Measurements from ENCODE around the gene SLC12A4.
"Not testable (repeated sequence)": the region's sequence is repeated elsewhere in the genome, so short reads cannot be mapped to it uniquely, and the experiment has no call there.

SLC12A4 gene

GRCh38 chr16:67941469-67942199 lies 26.8 kb downstream of the SLC12A4 start:
- no peak for DNase-seq (ENCODE audit: low spot score)

DNA sequence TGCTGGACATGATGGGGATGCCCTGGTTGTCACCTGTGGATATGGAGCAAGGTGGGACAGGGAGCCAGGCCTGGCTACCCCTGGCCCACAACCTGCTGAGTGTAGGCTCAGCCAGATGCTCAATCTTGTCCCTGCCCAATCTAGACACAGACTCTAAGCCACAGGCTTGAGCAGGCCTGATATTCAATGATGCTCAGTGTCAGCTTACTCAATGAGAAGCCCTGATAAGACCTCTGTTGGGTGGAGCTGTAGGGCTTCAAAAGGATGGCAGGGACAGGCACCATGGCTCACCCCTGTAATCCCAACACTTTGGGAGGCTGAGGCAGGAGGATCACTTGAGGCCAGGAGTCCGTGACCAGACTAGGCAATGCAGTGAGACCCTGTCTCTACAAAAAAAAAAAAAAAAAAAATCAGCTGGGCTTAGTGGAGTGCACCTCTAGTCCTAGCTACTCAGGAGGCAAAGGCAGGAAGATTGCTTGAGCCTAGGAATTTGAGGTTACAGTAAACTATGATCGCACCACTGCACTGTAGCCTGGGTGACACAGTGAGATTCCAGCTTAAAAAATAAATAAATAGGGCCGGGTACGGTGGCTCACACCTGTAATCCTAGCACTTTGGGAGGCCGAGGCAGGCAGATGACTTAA lies 27.9 kb downstream of the SLC12A4 start:
- DNase-seq (ENCODE audit: low spot score), result no peak

GRCh38 chr16:67939507-67940445 lies 28.7 kb downstream of the SLC12A4 start:
- DNase-seq (ENCODE audit: low spot score), result no peak

DNA sequence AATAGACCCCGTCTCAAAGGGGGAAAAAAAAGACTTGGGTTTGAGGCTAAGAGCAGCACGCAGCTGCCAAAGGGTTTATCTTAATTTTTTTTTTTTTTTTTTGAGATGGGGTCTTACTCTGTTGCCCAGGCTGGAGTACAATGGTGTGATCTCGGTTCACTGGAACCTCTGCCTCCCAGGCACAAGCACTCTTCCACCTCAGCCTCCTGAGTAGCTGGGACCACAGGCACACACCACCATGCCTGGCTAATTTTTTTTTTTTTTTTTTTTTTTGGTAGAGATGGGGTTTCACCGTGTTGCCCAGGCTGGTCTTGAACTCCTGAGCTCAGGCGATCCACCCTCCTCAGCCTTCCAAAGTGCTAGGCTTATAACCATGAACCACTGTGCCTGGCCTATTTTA lies 30.7 kb downstream of the SLC12A4 start:
- DNase-seq (ENCODE audit: low spot score), result not testable (repeated sequence)

DNA sequence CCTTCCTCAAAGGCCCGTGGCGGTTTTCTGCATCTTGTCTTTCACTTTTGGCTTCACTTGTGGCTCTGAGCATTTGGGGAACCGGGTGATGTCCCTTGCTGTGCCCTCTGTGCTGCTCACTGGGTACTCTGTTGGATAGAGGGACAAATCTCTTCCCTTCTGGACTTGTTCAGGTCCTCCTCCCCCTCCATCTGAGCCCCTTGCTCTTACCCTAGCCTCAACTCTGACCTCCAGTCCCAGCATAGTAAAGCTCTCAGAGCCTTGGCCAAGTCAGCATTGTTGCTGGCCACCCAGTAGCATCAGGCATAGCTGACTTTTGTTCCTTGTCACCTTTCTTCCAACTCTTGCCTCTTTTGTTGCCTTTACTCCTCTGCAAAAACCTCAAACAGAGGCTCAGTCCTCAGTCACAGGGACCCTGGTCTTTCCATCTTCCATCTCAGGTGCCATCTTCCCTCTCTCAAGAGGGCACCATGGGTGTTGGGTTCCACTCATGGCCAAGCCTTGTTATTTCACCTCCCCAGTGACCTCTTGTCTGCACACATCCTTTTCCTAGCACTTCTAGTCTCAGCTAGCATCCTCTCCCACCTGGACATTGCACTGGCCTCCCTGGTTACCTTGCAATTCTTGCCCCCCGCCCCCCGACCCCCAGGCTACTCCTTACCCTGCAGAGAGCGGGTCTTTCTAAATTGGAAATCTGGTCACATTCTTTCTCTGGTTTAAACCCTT lies 31.4 kb downstream of the SLC12A4 start:
- no peak for DNase-seq (ENCODE audit: low spot score)

DNA sequence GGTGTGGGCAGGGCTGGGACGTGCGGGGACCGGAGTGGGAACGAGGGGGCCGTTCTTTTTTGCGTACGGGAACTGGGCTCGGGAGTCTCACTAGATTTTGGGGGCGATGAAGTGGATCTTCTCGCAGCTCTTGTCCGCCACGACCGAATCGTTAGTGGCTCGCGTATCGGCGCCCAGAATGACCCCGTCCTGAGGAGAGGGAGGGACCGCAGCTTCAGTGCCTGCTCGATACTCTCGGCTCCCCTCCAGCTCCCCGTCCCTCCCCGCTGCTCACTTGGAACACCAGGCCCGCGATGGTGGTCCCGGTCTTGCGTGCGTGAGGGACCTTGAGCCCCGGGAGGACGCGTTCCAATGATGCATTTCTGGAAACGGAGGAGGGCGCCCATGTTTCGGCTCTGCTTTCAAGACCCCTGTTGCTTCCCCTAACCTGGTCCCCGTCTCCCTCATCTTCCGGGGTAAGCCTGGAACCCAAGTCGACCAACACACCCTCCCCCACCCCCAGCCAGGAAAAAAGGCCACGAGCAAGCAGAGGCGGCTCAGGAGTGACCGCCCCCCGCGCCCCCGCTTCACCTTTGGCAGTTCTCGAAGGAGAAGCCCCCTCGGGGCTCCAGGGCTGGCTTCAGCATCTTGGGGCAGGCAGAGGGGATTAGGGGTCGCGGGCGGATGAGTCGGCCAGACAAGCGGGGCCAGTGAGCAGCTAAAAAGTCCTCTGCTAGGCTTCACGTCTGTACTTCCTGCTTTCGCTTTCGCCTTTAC lies 32.1 kb downstream of the SLC12A4 start, which contains the start of gene PSMB10:
PSMB10 (minus strand) TSS at position 727 of the 756 bp plus-strand sequence; CDS start at position 626, 101 bp downstream.
- DNase-seq (ENCODE audit: low spot score), result peak; percentile 74

DNA sequence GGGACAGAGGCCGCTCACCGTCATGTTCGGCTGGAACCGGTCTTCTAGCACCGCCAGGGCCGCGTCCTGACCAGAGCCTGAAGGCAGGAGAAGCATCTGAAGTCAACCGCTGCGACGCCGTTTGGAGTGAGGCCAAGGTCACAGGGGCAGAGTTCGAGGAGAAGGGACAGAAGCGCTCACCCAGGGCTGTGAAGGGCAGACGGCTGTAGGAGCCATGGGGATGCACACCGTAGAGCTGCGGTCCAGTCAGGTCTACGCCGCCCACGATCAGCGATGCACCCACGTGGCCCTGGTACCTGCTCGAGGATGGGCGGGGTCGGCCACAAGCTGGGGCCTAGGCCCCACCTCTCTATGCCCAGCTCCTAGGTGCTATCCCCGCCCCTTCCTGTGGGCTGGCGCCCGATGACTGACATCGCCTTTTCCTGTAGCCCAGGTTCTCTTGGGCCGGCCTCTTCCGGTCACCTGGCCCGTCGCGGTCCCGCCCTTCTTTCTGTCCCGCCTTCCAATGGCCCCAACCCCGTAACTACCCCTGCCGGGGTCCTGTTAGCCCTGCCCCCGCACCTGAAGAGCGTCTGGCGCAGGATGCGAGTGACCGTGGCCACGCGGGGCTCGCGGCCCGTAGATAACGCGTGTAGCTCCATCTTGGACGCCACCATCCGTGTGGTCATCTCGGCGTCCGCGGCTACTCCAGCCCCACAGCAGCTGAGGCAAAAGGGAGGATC lies 32.9 kb downstream of the SLC12A4 start:
- peak; percentile 98 for DNase-seq (ENCODE audit: low spot score)

DNA sequence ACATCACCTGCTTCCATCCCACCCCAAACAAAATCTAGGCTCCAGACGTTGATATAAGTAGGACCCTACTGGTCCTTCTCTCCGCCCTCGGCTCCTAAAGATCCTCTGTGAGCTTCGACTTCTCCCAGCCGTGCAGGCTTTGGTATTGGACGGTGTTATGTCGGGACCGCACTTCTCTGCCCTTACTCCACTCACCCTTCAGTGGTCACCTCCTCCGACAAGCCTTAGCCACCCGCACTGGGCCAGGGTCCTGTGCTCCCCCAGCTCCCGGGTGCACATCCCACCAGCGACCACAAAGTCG lies 33.4 kb downstream of the SLC12A4 start:
- no peak for DNase-seq (ENCODE audit: low spot score)

DNA sequence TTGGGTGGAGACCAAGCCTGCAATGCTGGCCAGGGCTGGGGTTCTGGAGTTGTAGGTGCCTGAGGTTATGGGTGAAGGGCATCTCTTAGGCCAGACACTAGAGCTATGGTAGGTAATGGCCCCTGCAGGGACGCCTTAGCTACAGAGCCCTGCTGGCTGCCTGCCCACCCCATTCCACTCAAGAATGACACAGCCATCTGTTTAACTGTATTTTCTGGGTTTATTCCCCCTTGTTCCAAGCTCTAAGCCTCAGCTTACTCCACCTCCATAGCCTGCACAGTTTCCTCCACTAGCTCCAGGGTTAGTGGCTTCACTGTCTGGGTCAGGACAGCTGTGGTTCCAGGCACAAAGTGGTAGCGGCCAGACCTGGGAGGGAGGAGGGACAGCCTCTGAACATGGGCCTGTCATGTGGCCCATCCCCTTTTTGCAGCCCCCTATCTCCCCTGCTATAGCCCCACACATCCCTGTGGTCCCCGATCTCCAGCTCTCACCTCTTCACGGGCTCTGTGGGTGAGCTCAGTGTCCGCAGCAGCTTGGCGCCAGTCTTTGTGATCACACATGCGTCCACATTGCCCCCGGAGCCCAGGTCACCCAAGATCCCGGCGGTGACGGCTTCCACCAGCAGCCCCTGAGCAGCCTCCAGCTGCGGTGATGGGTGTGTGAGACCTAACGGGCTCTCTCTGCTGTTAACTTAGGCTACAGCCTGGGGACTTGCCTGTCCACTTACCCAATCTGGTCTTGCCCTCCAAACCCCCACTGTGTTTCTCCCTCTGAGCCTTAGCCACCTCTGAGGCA lies 33.9 kb downstream of the SLC12A4 start:
- DNase-seq (ENCODE audit: low spot score), result no peak

DNA sequence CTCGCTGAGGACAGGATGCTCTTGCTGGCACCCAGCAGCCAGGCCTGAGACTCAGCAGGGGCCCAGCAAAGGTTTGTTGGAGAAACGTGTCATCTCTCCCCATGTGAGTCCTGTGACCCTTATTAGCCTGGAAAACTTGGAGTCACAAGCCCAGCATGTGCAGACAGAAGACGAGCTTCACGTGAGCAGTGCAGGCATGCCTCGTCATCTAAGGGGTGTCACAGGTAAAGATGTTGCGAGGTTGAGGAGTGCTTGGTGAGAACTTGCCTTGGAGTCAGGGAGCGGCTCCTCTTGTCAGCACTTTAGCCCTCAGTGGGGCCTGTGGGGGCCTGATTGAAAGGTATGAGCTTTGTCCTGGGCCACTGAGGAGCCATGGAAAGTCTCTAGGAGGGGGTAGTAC lies 34.6 kb downstream of the SLC12A4 start:
- DNase-seq (ENCODE audit: low spot score), result no peak

DNA sequence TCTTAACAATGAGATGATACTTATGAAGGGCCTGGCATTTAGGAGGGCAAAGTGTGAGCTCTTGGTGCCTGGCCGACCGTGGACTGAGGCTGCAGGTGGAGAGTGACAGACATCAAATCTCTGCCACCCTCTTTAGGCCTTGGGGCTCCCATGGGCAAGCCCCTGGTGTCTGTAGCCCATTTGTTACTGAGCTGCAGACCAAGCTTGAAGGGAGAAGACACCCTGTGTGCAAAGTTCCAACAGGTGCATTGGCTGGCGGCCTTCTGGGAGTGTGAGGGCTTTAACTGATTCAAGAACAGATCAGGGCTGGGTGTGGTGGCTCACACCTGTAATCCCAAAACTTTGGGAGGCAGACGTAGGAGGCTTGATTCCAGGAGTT lies 36.0 kb downstream of the SLC12A4 start:
- DNase-seq (ENCODE audit: low spot score), result no peak

DNA sequence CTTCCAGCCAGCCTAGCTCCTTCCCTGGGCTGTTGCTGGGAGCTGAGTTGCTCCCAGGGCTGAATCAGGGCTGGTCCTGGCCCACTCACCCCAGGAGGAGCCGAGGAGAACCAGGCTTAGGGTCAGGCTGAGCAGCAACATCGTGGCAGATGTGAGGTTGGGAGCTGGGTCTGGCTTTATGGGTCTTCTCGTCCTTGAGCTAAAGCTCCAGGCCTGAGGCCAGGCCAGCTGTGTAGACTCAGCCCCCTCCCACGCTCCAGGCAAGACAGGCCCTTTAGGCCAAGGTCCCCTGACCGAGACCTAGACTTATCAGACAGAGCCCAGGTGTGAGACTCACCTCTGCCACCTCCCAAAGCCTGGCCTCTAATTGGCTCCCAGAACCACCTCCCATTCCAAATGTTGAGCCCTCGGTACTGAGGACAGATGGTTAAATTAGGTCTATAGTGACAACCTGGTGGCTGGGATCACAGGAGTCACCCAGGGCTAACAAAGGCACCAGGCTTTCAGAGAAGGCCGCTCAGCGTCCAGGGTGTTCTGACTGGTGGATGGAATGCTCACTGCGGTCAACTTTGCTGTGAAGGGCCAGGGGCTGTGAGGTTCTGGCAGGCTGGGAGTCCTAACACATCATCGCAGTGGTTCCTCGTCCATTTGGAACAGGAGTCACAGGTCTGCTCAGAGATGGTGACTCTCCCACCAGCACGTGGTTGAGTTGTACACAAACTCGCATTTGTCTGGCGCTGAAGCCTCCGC lies 36.5 kb downstream of the SLC12A4 start, which contains the start of gene CTRL:
CTRL (minus strand) TSS at position 151 of the 750 bp plus-strand sequence; CDS start at position 141, 10 bp downstream.
- DNase-seq (ENCODE audit: low spot score), result no peak

DNA sequence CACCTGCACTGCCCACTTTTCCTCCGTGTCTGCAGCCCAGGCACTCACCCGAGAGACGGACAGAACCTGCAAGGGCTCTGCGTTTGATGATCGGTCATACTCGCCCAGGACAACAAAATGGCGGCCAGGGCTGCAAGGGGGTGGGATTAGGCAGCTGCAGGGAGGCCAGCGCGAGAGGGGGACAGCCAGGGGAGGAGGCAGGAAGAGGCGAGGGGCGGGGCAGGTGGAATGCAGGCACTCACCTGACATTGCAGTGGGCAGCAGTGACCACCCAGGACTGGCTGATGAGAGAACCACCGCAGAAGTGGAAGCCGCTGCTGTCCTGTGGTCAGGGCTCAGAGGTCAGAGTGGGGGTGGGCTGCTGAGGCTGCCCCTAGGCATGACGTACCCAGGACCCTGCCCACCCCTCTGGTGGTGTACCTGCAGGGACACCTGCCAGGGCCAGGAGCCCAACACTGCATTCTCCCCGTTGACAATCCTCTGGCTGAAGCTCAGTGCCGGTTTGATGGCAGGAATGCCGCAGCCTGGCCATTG lies 37.7 kb downstream of the SLC12A4 start:
- DNase-seq (ENCODE audit: low spot score), result no peak

DNA sequence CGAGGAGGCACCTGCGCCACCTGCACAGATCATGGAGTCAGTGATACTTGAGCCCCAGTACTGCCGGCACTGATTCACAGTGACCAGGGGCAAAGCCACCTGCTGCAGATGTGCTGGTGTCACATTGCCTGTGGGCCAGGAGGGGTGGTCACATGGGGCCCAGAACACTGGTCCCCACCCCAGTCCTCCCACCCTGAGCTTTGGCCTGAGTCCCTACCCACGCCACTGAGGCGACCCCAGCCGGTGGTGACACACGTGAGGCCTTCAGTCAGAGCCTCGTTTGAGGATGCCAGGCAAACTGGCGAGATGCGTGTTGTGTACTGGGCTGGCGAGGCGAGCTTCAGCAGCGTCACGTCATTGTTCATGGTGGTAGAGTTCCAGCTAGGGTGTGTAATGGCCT lies 38.2 kb downstream of the SLC12A4 start:
- DNase-seq (ENCODE audit: low spot score), result no peak

- peak; percentile 79 for DNase-seq (ENCODE audit: low spot score)
Observed at GRCh38 chr16:67928561-67929364, 39.7 kb downstream of the SLC12A4 start.

GRCh38 chr16:67928147-67928546 lies 40.3 kb downstream of the SLC12A4 start:
- DNase-seq (ENCODE audit: low spot score), result no peak

DNA sequence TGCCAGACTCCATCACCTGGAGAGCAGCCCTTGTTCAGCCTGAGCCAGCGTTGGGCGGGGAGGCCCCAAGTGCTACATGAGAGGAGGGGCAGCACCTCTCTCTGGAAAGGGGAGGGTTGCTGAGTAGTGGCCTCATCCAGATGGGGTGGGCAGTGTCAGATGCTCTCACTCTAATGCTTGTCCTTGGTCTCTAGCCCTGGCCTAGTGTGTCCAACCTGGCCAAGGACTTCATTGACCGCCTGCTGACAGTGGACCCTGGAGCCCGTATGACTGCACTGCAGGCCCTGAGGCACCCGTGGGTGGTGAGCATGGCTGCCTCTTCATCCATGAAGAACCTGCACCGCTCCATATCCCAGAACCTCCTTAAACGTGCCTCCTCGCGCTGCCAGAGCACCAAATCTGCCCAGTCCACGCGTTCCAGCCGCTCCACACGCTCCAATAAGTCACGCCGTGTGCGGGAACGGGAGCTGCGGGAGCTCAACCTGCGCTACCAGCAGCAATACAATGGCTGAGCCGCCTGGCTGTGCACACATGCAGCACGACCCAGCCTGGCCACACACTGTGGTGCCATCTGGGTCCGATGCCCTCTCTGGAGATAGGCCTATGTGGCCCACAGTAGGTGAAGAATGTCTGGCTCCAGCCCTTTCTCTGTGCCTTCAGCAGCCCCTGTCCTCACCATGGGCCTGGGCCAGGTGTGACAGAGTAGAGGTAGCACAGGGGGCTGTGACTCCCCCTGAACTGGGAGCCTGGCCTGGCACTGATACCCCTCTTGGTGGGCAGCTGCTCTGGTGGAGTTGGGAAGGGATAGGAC lies 41.1 kb downstream of the SLC12A4 start:
- no peak for DNase-seq (ENCODE audit: low spot score)
